NCI-H226 (cell line): ENCODE data around the gene APOBEC3A.
"Not testable (repeated sequence)": the region's sequence is repeated elsewhere in the genome, so short reads cannot be mapped to it uniquely, and the experiment has no call there.

Experiments used
- DNase-seq: peaks from one replicate; pipeline ENCODE4 v3.0.0-alpha.2; 2015

The APOBEC3A gene

GRCh38 chr22:38960673-38961072 lies 3.3 kb downstream of the APOBEC3A start:
- DNase-seq, result not testable (repeated sequence)

DNA sequence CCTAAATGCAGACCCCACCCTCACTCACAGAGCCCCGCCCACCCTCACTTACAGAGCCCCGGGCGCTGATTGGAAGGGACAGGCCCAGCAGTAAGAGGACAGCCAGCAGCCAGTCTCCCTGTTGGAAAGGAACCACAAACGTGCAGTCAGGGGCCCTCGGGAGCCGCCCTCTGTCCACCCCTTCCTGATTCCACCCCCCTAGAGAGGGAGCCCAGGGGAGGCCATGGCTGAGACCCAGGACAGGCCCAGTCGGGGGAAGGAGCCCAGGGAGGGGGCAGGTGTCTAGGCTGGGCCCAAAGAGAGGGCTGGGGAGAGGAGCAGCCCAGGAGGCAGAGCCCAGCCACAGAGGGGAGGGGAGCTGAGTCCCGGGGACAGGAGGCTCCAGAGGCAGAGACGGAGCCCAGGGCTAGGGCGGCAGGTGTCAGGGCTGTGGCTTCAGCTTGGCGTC lies 5.9 kb downstream of the APOBEC3A start:
- DNase-seq, result not testable (repeated sequence)

DNA sequence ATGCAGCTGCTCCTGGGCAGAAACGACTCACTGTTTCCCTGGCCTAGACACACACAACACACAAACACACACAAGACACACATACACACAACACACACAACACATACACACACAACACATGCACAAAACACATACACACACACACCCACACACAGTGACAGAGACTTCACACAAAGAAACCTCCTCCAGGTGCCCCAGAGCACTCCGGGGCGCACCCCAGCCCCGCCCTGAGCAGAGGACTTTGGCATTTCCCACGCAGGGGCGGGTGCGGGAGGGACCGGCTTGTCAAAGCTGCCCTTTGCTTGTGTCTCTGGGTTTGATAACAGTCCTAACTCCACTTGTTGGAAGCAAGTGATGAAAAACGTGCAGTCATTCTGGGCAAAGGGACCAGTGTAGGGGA lies 6.5 kb downstream of the APOBEC3A start:
- DNase-seq, result no peak

DNA sequence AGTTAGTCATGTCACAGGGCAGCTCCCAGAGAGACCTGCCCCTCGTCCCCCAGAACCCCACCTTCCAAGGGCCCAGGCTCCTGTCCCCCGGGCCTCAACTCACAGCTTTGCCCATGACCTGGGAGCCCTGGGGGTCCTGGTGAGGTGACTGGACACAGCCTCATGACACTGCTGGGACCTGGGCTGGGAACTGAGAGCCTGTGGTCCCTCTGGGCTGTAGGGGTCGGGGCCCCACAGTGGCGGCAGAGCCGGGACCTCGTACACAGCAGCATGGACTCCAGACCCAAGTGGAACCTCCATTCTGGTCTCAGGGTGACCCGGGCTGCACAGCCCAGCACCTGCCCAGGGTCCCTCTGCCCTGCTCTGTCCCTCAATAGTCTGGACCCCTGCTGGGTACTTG lies 6.9 kb downstream of the APOBEC3A start:
- DNase-seq, result no peak

DNA sequence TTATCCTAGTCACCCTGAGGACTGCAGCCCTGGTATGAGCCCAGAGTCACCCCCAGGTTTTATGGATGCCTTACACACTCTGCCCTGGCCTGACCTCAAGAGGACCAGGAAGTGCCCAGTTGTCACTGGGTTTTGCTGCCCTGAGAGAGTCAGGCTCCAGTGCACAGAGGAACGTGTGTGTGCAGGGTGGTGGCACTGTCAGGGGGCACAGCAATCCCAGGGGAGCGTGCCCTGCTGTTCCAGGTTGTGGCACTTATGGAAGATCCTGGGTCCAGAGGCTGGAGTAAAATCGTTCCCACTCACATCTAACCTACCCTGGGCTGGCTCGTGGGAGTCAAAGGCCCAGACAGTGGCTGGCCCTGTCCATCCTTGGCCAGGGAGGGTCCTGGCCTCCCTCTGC lies 7.6 kb downstream of the APOBEC3A start:
- no peak for DNase-seq

DNA sequence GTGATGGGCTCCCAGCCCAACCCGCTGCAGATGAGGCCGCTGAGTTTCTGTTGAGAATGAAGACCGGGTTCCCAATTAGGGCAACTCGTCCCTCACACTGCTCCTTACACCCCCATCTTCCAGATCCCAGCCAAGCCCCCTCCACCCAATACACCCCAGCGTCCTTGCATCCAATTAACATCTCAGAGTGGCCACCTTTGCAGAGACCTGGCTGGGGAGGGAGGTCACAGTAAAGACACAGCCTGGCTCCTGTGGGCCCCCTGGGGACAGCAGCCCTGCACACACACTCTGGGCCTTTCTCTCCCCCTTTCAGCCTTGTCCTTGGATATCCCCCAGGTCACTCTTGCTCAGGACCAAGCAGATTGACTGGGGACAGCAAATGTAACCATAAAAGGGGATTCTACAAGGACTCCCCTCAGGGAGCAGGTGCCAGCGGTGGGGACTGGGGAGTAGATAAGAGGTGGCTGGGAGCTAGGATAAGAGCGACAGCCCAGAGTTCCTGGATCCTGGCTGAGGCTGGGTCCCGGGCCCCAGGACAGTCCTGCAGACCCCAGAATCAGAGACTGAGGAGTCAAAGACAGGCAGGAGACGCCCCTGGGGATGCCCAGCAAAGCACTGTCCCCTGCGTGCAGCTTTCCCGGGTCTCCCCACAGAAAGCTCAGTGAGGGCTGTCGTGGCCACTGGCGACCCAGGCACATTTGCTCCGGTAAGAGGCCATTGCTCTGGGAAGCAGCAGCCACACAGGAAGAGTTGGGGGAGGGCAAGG lies 8.4 kb downstream of the APOBEC3A start:
- DNase-seq, result no peak

- DNase-seq, result no peak
These were observed 8.9 kb downstream of the APOBEC3A start for GRCh38 chr22:38966380-38966702.

DNA sequence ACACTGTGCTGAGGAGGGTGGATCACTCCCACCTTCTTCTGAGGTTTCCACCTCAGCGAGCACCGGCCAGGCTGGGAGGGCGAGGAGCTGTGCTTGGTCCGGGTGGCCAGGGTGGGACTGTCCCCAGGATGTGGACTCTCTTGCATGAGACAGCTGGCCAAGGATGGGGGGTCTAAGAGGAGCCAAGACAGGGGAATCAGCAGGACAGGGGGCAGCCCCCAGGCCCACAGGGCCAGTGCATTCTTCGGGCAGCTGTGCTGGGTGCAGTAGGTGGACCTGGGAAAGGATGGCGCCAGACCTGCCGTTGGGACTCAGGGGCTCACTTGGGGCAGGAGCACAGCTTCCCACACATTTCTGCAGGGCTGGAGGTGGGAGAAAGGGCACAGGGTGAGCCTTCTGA lies 9.5 kb downstream of the APOBEC3A start:
- DNase-seq, result no peak

DNA sequence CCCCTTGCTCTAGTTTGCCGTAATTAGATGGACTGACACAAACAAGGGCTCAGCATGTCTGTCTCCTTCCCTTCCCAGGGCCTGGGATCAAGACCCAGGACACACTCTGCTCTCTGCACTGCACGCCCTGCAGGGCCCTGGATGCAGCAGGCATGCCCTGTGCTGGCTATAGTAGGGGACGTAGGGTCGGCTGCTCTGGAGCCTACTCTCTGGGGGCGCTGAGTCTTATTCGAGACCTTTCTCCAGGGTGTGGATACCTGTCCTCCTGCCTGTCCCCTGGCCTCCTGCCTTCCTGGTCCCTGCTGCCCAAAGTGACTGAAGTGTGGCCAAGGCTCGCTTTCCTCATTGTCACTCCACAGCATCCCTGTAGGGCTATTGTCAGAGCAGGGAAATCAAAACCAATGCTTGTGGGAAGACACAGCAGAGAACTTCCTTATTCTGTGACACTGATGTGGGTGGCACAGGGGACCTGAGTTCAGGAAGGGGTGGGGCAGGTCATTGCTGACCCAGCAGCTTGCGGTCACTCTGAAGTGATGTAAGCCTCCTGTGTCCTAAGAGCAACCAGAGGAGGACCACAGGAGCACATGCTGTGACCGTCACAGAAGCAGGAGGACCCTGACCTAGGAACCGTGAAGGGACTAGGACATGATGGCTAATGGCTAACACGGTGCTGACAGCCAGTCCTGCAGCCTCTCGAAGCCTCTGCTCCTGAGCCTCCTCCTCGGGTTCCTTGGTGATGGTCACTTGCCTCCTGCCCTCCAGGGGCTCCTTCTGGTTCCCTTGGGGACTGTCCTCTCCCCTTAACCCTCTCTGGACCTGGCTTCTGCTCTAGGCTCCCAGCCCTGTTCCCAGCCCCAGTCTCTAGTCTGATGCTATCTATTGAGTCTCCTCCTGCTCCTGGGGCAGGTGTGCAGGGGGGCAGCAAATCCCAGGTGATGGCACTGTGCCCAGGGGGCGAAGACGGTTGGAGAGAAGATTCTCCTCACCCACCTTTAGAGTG lies 10.3 kb downstream of the APOBEC3A start:
- no peak for DNase-seq

DNA sequence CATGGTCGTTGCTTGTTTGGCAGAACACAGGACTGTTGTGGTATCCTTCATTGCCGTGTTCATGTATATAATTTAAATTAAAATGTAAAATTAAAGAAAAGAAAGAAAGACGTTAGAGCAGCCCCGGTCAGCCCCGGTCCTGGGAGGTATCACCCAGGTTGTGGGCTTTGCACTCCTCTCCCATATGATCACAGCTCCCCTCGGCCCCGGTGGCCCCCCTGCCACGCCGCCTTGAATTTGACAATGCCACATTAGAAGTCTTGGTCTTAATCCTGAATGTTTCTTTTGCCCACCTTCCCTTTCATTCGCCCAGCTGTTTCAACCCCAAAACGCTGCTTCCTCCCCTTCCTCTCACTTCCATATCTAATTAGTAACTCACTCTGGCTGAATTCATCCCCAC lies 11.4 kb downstream of the APOBEC3A start:
- DNase-seq, result no peak

- DNase-seq, result no peak
These were observed 13.1 kb downstream of the APOBEC3A start for GRCh38 chr22:38970551-38970950.

- DNase-seq, result no peak
These were observed 13.8 kb downstream of the APOBEC3A start for GRCh38 chr22:38971202-38971601.

GRCh38 chr22:38971791-38972190 lies 14.4 kb downstream of the APOBEC3A start:
- no peak for DNase-seq

DNA sequence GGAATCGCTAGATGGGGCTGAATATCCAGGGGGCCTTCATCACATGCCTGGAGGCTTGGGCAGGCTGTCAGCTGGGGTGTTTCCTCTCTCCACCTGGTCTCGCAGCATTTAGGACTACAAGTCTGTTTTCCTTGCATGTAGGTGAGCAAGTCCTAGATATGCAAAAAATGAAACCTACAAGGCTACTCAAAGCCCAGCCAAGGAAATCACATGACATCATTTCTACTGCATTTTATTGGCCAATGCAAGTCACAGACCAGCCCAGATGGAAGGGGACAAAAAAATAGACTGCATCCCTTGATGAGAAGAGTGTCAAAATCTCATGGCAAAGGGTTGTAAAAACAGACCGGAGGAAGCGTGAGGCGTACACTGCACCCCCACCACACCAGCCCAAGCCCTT lies 15.1 kb downstream of the APOBEC3A start:
- no peak for DNase-seq

GRCh38 chr22:38973289-38974169 lies 16.1 kb downstream of the APOBEC3A start:
- DNase-seq, result no peak

DNA sequence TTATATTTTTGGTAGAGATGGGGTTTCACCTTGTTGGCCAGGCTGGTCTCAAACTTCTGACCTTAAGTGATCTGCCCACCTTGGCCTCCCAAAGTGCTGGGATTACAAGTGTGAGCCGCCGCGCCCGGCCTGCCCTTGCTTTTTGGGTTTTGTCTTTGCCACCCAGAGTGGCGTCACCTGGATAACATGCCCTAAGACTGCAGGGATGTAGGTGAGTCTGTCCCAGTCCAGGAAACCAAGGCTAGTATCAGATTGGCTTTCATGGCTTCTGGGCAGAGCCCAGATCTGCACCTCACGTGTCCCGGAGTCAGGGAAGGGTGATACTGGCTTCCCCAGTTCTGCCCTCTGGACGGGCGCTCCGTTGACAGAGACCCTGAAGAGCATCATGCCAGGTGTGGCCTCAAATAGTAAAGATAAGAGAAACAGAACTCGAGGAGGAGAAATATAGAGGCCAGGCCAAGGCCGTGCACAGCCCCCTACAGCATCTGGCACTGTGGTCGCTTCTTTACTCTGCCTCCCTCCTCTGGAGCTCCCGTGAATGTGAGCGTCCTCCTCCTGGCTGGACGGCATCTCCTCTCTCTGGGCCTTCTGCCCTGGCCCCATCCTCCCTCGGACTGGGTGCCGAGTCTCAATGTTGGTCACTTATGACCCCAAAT lies 16.9 kb downstream of the APOBEC3A start:
- no peak for DNase-seq

DNA sequence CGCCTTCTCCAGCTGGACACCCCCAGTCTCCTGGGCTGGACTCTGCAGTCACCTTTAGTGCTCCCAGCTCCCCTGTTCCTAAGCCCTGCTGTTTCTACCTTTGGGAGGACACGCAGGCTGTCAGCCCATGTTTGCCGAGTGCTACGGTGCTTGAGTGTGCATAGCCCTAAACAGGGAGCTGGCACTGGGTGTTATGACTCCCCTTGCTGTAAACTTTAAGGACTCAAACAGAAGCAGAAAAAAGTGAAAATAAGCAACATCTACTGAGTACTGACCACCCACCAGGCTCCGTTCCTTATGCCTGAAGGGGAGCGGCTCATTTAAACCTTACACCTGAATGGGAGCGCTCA lies 17.4 kb downstream of the APOBEC3A start:
- no peak for DNase-seq

DNA sequence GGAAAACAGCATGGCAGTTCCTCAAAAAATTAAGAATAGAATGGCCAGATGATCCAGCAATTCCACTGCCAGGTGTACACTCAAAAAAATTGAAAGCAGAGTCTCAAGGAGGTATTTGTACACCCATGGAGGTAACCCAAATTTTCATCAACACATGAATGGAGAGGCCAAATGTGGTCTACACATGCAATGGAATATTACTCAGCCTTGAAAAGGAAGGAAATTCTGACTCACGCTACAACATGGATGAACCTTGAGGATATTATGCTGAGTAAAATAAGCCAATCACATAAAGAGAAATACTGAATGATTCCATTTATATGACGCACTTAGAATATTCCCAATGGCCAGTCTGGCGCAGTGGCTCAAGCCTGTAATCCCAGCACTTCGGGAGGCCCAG lies 19.9 kb downstream of the APOBEC3A start:
- DNase-seq, result not testable (repeated sequence)

DNA sequence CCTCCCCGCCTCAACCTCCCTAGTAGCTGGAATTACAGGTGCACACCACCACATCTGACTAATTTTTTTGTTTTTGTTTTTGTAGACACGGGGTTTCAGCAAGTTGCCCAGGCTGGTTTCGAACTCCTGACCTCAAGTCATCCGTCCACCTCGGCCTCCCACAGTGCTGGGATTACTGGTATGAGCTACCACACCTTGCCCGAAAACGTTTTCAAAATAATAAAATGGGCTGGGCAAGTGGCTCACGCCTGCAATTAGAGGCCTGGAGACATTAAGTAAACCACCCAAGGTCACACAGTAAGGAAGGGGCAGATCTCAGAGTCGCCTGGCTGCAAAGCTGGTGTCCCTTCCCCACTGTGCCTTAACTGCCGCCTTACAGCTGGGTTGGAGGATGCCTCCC lies 23.2 kb downstream of the APOBEC3A start:
- DNase-seq, result not testable (repeated sequence)

GRCh38 chr22:38981005-38981991 lies 23.9 kb downstream of the APOBEC3A start:
- peak; percentile 34 for DNase-seq
